ENCODE data around the gene GTPBP4.

- TF ChIP-seq PHF8 (IDR thresholded peaks at IDR 0.05; ENCODE audit: borderline replicate concordance, low read length) (no peak), CTCF (IDR thresholded peaks at IDR 0.05 in 2 of 3, conservative IDR thresholded peaks at IDR 0.05 in 1 of 3; ENCODE audit: insufficient read depth in 2 of 3, low read depth in 1 of 3, low read length in 3 of 3) (no peak), MAX (CRISPR knock-in tag; IDR thresholded peaks at IDR 0.05) (no peak)
Measured at GRCh38 chr10:1020460-1020859, 32.2 kb downstream of the GTPBP4 start.

Data from K562 (cell line).